Measurements from ENCODE around the gene RABGEF1. TPM values are rescaled to one million over a fixed set of nuclear protein-coding genes. Genes with fewer than 3 reads are reported as not detected.

RABGEF1 gene
- total and polyA plus RNA-seq, 9 of the 15 experiments (the other 6 are each of a cell fraction or from before 2014, with no cell fraction given): 7.0 to 29.3 (median 20.5) TPM

DNA sequence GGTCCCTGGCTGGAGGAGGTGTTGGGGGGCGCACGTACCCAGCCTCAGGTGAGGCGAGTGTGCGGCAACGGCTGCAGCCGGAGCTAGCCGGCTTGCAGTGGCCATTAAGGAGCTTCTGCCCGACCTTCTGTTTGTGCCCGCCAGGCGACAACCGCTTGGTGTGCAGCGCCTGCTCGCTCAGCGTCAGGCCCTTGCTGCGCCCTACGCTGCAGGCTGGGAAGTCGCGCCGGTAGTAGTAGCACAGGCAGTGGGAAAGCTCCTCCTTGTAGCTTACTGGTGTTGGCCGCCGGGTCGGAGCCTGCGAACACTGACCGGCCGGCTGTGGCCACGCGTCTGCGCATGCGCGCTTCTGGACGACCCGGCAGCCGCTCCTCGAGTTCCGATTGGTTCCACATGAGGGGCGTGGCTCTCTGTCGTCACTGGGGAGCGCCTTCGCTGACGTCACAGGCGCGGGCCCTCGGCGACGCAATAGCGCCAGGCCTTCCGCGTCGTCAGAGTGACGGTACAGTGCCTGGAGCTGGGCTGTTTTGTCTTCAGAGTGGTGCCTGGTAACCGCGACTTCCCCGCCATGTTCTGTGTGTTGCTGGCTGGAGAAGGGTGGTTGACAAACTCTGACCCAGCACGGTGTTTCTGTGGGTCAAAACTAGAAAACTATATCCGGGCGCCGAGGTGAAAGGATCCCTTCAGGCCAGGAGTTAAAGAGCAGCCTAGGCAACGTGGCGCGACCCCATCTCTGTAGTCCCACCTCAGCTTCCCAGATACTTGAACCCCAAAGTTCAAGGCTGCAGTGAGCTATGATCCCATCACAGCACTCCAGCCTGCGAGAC, 104.2 kb downstream of the RABGEF1 start (continued):
- TF ChIP-seq, protein P1, sequence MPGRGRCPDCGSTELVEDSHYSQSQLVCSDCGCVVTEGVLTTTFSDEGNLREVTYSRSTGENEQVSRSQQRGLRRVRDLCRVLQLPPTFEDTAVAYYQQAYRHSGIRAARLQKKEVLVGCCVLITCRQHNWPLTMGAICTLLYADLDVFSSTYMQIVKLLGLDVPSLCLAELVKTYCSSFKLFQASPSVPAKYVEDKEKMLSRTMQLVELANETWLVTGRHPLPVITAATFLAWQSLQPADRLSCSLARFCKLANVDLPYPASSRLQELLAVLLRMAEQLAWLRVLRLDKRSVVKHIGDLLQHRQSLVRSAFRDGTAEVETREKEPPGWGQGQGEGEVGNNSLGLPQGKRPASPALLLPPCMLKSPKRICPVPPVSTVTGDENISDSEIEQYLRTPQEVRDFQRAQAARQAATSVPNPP (IDR thresholded peaks at IDR 0.05; ENCODE audit: borderline replicate concordance, insufficient read depth, insufficient read length): no peak
- TF ChIP-seq, protein P2, sequence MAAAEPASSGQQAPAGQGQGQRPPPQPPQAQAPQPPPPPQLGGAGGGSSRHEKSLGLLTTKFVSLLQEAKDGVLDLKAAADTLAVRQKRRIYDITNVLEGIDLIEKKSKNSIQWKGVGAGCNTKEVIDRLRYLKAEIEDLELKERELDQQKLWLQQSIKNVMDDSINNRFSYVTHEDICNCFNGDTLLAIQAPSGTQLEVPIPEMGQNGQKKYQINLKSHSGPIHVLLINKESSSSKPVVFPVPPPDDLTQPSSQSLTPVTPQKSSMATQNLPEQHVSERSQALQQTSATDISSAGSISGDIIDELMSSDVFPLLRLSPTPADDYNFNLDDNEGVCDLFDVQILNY (CRISPR knock-in tag; IDR thresholded peaks at IDR 0.05): no peak
- TF ChIP-seq TGIF2 (CRISPR knock-in tag; IDR thresholded peaks at IDR 0.05): no peak
- TF ChIP-seq XRCC3 (IDR thresholded peaks at IDR 0.05): no peak
- TF ChIP-seq, protein P3, sequence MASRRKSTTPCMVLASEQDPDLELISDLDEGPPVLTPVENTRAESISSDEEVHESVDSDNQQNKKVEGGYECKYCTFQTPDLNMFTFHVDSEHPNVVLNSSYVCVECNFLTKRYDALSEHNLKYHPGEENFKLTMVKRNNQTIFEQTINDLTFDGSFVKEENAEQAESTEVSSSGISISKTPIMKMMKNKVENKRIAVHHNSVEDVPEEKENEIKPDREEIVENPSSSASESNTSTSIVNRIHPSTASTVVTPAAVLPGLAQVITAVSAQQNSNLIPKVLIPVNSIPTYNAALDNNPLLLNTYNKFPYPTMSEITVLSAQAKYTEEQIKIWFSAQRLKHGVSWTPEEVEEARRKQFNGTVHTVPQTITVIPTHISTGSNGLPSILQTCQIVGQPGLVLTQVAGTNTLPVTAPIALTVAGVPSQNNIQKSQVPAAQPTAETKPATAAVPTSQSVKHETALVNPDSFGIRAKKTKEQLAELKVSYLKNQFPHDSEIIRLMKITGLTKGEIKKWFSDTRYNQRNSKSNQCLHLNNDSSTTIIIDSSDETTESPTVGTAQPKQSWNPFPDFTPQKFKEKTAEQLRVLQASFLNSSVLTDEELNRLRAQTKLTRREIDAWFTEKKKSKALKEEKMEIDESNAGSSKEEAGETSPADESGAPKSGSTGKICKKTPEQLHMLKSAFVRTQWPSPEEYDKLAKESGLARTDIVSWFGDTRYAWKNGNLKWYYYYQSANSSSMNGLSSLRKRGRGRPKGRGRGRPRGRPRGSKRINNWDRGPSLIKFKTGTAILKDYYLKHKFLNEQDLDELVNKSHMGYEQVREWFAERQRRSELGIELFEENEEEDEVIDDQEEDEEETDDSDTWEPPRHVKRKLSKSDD (conservative IDR thresholded peaks at IDR 0.05; ENCODE audit: low read length): peak; percentile 94
- TF ChIP-seq MEF2A (IDR thresholded peaks at IDR 0.05; ENCODE audit: control insufficient read depth, low read depth, low read length): peak; percentile 32; the same call in 1 of the 2 replicates
- peak; percentile 50; the same call in 1 of the 2 replicates for TF ChIP-seq ERF (CRISPR knock-in tag; IDR thresholded peaks at IDR 0.05)
- TF ChIP-seq ZNF212 (CRISPR knock-in tag; IDR thresholded peaks at IDR 0.05): no peak
- TF ChIP-seq DEAF1 (CRISPR knock-in tag; IDR thresholded peaks at IDR 0.05): no peak
- peak; percentile 49 for TF ChIP-seq L3MBTL2 (IDR thresholded peaks at IDR 0.05)
- TF ChIP-seq KAT7 (CRISPR knock-in tag; IDR thresholded peaks at IDR 0.05; ENCODE audit: borderline replicate concordance): no peak
- TF ChIP-seq GTF2A2 (tag; IDR thresholded peaks at IDR 0.05): no peak
- TF ChIP-seq PCBP2 (IDR thresholded peaks at IDR 0.05; ENCODE audit: low read depth, low read length, poor library complexity, severe bottlenecking): no peak
- TF ChIP-seq FOXP4 (CRISPR knock-in tag; IDR thresholded peaks at IDR 0.05; ENCODE audit: borderline replicate concordance): no peak; the same call in 1 of the 2 replicates
- TF ChIP-seq RBM34 (IDR thresholded peaks at IDR 0.05; ENCODE audit: borderline replicate concordance, insufficient read depth, low read length): no peak
- TF ChIP-seq ZNF583 (CRISPR knock-in tag; IDR thresholded peaks at IDR 0.05): no peak
- TF ChIP-seq IFI16 (CRISPR knock-in tag; IDR thresholded peaks at IDR 0.05): no peak
- TF ChIP-seq C11orf30 (IDR thresholded peaks at IDR 0.05; ENCODE audit: low read depth): peak; percentile 98
